ENCODE measurements around the gene ITGAD.

The ITGAD gene

GRCh38 chr16:31393056-31393455, at the start of gene ITGAD:
ITGAD (plus strand) TSS chr16:31393335; CDS start chr16:31393361, 26 bp downstream.
- no peak for DNase-seq

GRCh38 chr16:31344712-31345111, 48.4 kb upstream of the ITGAD start:
- DNase-seq = no peak

GRCh38 chr16:31347445-31347844, 45.7 kb upstream of the ITGAD start:
- no peak for DNase-seq

GRCh38 chr16:31348579-31348978, 44.6 kb upstream of the ITGAD start:
- no peak for DNase-seq

- DNase-seq = peak; percentile 31
Observed at GRCh38 chr16:31350275-31351005, 42.7 kb upstream of the ITGAD start.

GRCh38 chr16:31351246-31351941, 41.7 kb upstream of the ITGAD start:
- DNase-seq = peak; percentile 6

GRCh38 chr16:31351942-31352325, 41.2 kb upstream of the ITGAD start:
- DNase-seq = peak; percentile 9

- no peak for DNase-seq
Observed at GRCh38 chr16:31352376-31353115, 40.6 kb upstream of the ITGAD start.

- peak; percentile 21 for DNase-seq
Observed at GRCh38 chr16:31354394-31355291, 38.5 kb upstream of the ITGAD start, which contains the start of gene ITGAX. ITGAX (plus strand) TSS chr16:31355176; CDS start chr16:31355255, 79 bp downstream.

GRCh38 chr16:31355431-31356100, 37.6 kb upstream of the ITGAD start:
- no peak for DNase-seq

- DNase-seq = no peak
Observed at GRCh38 chr16:31356566-31357323, 36.4 kb upstream of the ITGAD start.

GRCh38 chr16:31357324-31358109, 35.6 kb upstream of the ITGAD start:
- no peak for DNase-seq

- no peak for DNase-seq
Observed at GRCh38 chr16:31360251-31360650, 32.9 kb upstream of the ITGAD start.

- DNase-seq = no peak
Observed at GRCh38 chr16:31361201-31362110, 31.7 kb upstream of the ITGAD start.

- DNase-seq = no peak
Observed at GRCh38 chr16:31362476-31363405, 30.4 kb upstream of the ITGAD start.

- DNase-seq = no peak
Observed at GRCh38 chr16:31363721-31364120, 29.4 kb upstream of the ITGAD start.

GRCh38 chr16:31364421-31364820, 28.7 kb upstream of the ITGAD start:
- no peak for DNase-seq

All from midbrain (tissue), 1 donor.